Renal cortex interstitium (tissue), 11 donors: ENCODE results near the gene ZNF646. TPM values are rescaled to one million over a fixed set of nuclear protein-coding genes. Genes with fewer than 3 reads are reported as not detected.

Source experiments
- DNase-seq, 11 donors: peaks; one replicate each; pipeline ENCODE4 v3.0.0-alpha.2; 2013; ENCODE audit warnings: low read depth in 9 of 11, low spot score in 4 of 11; ENCODE audit errors: extremely low read depth in 1 of 11
- polyA plus RNA-seq, 3 donors: library from polyadenylated mRNA; unstranded; fragments of 120-200 nt; gene quantifications; one replicate each; pipeline ENCODE4 v1.2.1, GENCODE V29; 2013; ENCODE audit not compliant: insufficient read length in 3 of 3

The ZNF646 gene
- polyA plus RNA-seq, 3 donors: 10.5 to 14.7 (median 14.0) TPM

GRCh38 chr16:31080035-31080629, 5.9 kb downstream of the ZNF646 start:
- no peak for DNase-seq

GRCh38 chr16:31080756-31081419, 6.7 kb downstream of the ZNF646 start:
- no peak for DNase-seq

DNA sequence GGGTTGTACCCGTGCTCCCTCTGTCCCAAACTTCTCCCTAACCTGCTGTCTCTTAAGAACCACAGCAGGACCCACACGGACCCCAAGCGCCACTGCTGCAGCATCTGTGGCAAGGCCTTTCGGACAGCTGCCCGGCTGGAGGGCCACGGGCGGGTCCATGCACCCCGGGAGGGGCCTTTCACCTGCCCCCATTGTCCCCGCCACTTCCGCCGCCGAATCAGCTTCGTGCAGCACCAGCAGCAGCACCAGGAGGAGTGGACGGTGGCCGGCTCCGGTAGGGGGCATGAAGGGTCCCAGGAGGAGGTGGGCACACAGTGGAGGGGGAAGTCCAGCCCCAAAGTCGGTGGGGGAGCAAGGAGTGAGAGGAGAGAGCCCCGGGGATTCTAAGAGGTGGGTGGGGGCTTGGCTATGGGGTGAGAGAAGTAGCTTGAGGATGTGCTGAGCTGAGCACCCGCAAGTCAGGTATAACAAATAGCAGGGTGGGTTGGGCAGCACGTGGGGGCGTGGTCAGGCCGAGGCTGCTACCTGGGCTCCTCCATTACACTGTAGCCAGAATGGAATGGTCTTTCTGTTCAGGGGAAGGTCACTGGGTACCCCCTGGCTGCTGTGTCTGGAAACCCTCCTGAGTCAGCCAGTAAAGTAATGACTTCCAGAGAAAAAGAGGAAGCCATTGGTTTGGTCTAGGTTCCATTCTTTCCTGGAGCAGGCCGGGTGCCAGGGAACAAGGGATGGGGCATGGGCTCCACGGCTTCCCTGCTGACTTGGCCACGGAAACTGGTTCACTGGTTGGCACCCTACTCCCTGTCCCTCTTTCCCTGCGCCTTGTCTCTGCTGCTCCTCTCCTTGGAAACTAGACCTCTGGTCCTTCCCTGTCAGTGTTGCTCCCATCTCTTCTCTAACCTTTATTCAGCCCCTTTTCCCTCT, 7.5 kb downstream of the ZNF646 start:
- DNase-seq: no peak

GRCh38 chr16:31082368-31083045, 8.3 kb downstream of the ZNF646 start:
- no peak for DNase-seq

GRCh38 chr16:31083081-31083480, 8.9 kb downstream of the ZNF646 start:
- no peak for DNase-seq

DNA sequence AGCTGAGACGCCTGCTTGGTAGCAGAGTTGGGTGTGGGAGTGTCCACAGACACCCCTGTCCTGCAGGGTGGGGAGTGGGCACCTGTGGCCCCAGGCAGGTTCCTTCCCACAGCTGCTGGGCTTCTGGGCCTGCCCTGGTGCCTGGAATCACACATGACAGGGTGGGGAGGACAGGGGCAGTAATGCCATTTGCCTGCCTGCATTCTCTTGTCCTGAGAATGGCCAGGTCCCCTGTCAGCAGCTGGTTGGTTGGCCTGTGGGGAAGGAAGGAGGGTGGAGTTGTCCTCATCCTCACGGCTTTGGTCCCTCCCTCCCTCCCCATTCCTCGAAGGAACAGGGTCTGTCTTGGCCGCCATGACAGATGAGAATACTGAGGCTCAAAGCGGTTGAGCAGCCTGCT, 9.3 kb downstream of the ZNF646 start:
- no peak for DNase-seq

- DNase-seq: no peak
Observed at GRCh38 chr16:31083981-31084380, 9.8 kb downstream of the ZNF646 start.

- DNase-seq: no peak
Observed at GRCh38 chr16:31084584-31085302, 10.5 kb downstream of the ZNF646 start.

DNA sequence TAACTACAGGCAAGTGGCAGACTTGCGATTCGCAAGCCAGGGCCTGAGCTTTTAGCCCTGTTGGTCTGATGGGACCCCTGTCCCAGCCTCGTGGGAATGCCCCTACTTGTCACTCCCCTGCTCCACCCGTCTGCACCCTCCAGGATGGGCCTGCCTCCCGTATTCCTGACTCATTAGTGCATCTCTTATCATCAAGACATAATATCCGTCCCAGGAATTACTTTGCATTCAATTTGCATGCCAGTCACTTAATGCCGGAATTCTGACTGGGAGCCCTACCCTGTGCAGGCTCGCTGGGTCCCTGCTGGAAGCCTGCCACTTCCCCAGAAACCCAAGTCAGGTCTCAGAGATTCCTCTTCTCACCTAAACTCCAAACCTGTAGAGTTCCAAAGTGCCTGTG, 11.2 kb downstream of the ZNF646 start:
- no peak for DNase-seq

GRCh38 chr16:31085873-31086628, 11.8 kb downstream of the ZNF646 start:
- no peak for DNase-seq

DNA sequence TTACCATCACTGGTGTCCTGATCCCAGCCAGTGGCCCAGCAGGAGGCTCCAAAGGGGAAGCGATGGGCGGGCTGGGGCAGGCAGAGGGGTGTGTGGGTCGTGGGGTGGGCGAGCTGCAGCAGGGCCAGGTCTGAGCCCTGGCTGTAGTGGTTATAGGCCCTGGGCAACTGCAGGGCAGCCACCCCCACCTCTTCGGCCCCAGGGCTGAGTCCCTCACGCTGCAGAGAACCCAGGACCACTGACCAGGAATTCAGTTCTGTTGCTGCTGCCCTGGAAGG, 12.3 kb downstream of the ZNF646 start:
- DNase-seq: no peak

- no peak for DNase-seq
Observed at GRCh38 chr16:31087481-31087880, 13.3 kb downstream of the ZNF646 start.

- no peak for DNase-seq
Observed at GRCh38 chr16:31087971-31088370, 13.7 kb downstream of the ZNF646 start.

- no peak for DNase-seq
Observed at GRCh38 chr16:31088459-31089183, 14.4 kb downstream of the ZNF646 start, which contains the start of gene PRSS53. Gene PRSS53, minus strand, starts transcription at chr16:31088943. Its CDS starts 134 bp downstream, at chr16:31088809.

DNA sequence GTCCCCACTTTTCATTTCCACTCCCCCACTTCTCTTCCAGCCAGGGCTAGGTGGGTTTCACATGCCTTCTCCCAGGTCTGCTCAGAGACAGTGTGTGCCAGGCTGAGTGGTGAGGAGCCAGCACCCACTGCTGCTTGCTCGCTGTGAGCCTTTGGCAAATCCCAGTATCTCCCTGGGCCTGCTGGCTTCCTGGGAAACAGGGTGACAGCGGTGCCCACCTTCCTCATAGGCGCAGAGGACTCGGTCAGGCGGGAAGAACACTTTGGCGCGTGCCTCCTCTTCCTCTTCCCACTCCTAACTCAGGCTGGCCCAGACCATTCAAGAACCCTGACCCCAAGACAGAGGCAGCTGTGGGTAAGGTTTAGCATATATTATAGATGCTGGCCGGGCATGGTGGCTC, 15.0 kb downstream of the ZNF646 start:
- no peak for DNase-seq

- no peak for DNase-seq
Observed at GRCh38 chr16:31090540-31090939, 16.3 kb downstream of the ZNF646 start.

- DNase-seq: no peak
Observed at GRCh38 chr16:31092330-31092729, 18.1 kb downstream of the ZNF646 start.
